HepG2 (cell line): ENCODE measurements around the gene SLF1. TPM values are rescaled to one million over a fixed set of nuclear protein-coding genes. Genes with fewer than 3 reads are reported as not detected.

Experiments used
- ARID2 ChIP-seq: sonication (generic); formaldehyde crosslinking; IDR thresholded peaks from 2 replicates; pipeline ENCODE4 v1.8.1; 2022; ENCODE audit warnings: mild to moderate bottlenecking, missing genetic modification reagents, borderline replicate concordance
- CREB1 ChIP-seq, 2 experiments: fragments of 450-650 bp in 1 of 2; IDR thresholded peaks; 2 replicates each; pipeline ENCODE4 v1.6.1; 2016 to 2017; ENCODE audit warnings: control low read depth in 1 of 2, mild to moderate bottlenecking in 1 of 2, missing compliant biosample characterization in 1 of 2, missing genetic modification characterization in 1 of 2
- DMAP1 ChIP-seq: IDR thresholded peaks from 2 replicates; pipeline ENCODE4 v1.6.1; 2016
- FIP1L1 ChIP-seq: fragments of 200-400 bp; formaldehyde crosslinking; IDR thresholded peaks from 2 replicates; pipeline ENCODE4 v1.6.1; 2018; ENCODE audit warnings: low read depth, mild to moderate bottlenecking, low read length, moderate library complexity, borderline replicate concordance; ENCODE audit not compliant: insufficient read depth
- HOXA5 ChIP-seq: sonication (generic); formaldehyde crosslinking; IDR thresholded peaks from 2 replicates; pipeline ENCODE4 v1.4.0; 2020; ENCODE audit warnings: missing genetic modification reagents
- JARID2 ChIP-seq: sonication (generic); formaldehyde crosslinking; IDR thresholded peaks from 2 replicates; pipeline ENCODE4 v1.8.1; 2023; ENCODE audit warnings: missing genetic modification reagents, inconsistent platforms; ENCODE audit not compliant: insufficient replicate concordance
- KAT7 ChIP-seq: IDR thresholded peaks from 2 replicates; pipeline ENCODE4 v1.6.1; 2018; ENCODE audit warnings: borderline replicate concordance, missing compliant biosample characterization
- KDM5A ChIP-seq: fragments of 200-600 bp; sonication (generic); IDR thresholded peaks from 2 replicates; pipeline ENCODE4 v1.7.0; 2018; ENCODE audit warnings: antibody characterized with exemption, mild to moderate bottlenecking, low read length, borderline replicate concordance
- KLF12 ChIP-seq: sonication (generic); formaldehyde crosslinking; IDR thresholded peaks from 2 replicates; pipeline ENCODE4 v1.4.0; 2020; ENCODE audit warnings: missing genetic modification reagents, borderline replicate concordance
- KMT2A ChIP-seq: sonication (generic); formaldehyde crosslinking; IDR thresholded peaks from 2 replicates; pipeline ENCODE4 v1.4.0; 2020; ENCODE audit warnings: missing genetic modification reagents
- PAWR ChIP-seq: sonication (generic); formaldehyde crosslinking; IDR thresholded peaks from 2 replicates; pipeline ENCODE4 v1.4.0; 2020; ENCODE audit warnings: missing genetic modification reagents, mild to moderate bottlenecking, borderline replicate concordance
- ZBTB7B ChIP-seq: sonication (generic); formaldehyde crosslinking; IDR thresholded peaks from 2 replicates; pipeline ENCODE4 v1.4.0; 2020; ENCODE audit warnings: missing genetic modification reagents
- ZFX ChIP-seq: sonication (generic); formaldehyde crosslinking; IDR thresholded peaks from 2 replicates; pipeline ENCODE4 v1.4.0; 2020; ENCODE audit warnings: mild to moderate bottlenecking, low read depth, missing genetic modification reagents, moderate library complexity
- ZNF136 ChIP-seq: sonication (generic); formaldehyde crosslinking; IDR thresholded peaks from 2 replicates; pipeline ENCODE4 v1.8.1; 2022; ENCODE audit warnings: low read depth, mild to moderate bottlenecking, moderate library complexity, missing genetic modification reagents
- ZNF207 ChIP-seq: fragments of 450-650 bp; IDR thresholded peaks from 2 replicates; pipeline ENCODE4 v1.6.1; 2016; ENCODE audit warnings: antibody characterized with exemption, borderline replicate concordance
- ZNF225 ChIP-seq: sonication (generic); formaldehyde crosslinking; IDR thresholded peaks from 2 replicates; pipeline ENCODE4 v1.4.0; 2020; ENCODE audit warnings: mild to moderate bottlenecking, missing genetic modification reagents
- ZNF235 ChIP-seq: sonication (generic); formaldehyde crosslinking; IDR thresholded peaks from 2 replicates; pipeline ENCODE4 v1.8.1; 2023; ENCODE audit warnings: mild to moderate bottlenecking, missing genetic modification reagents, borderline replicate concordance
- ZNF280B ChIP-seq: sonication (generic); formaldehyde crosslinking; IDR thresholded peaks from 2 replicates; pipeline ENCODE4 v1.5.0; 2020; ENCODE audit warnings: missing genetic modification reagents, mild to moderate bottlenecking, borderline replicate concordance
- ZNF333 ChIP-seq: sonication (generic); formaldehyde crosslinking; IDR thresholded peaks from 2 replicates; pipeline ENCODE4 v1.4.0; 2020; ENCODE audit warnings: mild to moderate bottlenecking, missing genetic modification reagents, borderline replicate concordance
- ZNF451 ChIP-seq: sonication (generic); formaldehyde crosslinking; IDR thresholded peaks from 2 replicates; pipeline ENCODE4 v1.5.0; 2020; ENCODE audit warnings: mild to moderate bottlenecking, missing genetic modification reagents
- ZNF567 ChIP-seq: sonication (generic); formaldehyde crosslinking; IDR thresholded peaks from 2 replicates; pipeline ENCODE4 v1.8.1; 2023; ENCODE audit warnings: mild to moderate bottlenecking, missing genetic modification reagents, borderline replicate concordance
- ZNF576 ChIP-seq: sonication (generic); formaldehyde crosslinking; IDR thresholded peaks from 2 replicates; pipeline ENCODE4 v1.4.0; 2020; ENCODE audit warnings: mild to moderate bottlenecking, missing genetic modification reagents
- ZNF577 ChIP-seq: sonication (generic); formaldehyde crosslinking; IDR thresholded peaks from 2 replicates; pipeline ENCODE4 v1.4.0; 2020; ENCODE audit warnings: mild to moderate bottlenecking, low read depth, missing genetic modification reagents, borderline replicate concordance
- polyA plus RNA-seq, 8 experiments: library from polyadenylated mRNA; depleted of rRNA in 3 of 8; stranded (reverse) in 7 of 8; unstranded in 1 of 8; fragments of >200 nt; fragmentation: Illumina TruSeq in 4 of 8; extraction: Trizol in 4 of 8; gene quantifications; 2 replicates each; pipeline versions ENCODE4 v1.2.1 to v1.2.3, GENCODE V29; 2011 to 2016; ENCODE audit warnings: low read depth in 4 of 8, missing spikeins in 1 of 8, mixed read lengths in 1 of 8; ENCODE audit not compliant: insufficient read depth in 1 of 8
- total RNA-seq, 5 experiments: library from RNA; depleted of rRNA; stranded (reverse); fragments of >200 nt; fragmentation: Illumina TruSeq; extraction: Trizol; gene quantifications; 2 replicates each; pipeline ENCODE4 v1.2.3, GENCODE V29; 2016; ENCODE audit warnings: low read depth in 1 of 5
- TF ChIP-seq, protein P1 (sequence below): sonication (generic); formaldehyde crosslinking; IDR thresholded peaks from 2 replicates; pipeline ENCODE4 v1.5.0; 2020; ENCODE audit warnings: mild to moderate bottlenecking, missing genetic modification reagents

SLF1 gene
- total and polyA plus RNA-seq, 2 of the 13 experiments (the other 11 are each of a cell fraction or from before 2014, with no cell fraction given) = 2.1 to 9.1 TPM

DNA sequence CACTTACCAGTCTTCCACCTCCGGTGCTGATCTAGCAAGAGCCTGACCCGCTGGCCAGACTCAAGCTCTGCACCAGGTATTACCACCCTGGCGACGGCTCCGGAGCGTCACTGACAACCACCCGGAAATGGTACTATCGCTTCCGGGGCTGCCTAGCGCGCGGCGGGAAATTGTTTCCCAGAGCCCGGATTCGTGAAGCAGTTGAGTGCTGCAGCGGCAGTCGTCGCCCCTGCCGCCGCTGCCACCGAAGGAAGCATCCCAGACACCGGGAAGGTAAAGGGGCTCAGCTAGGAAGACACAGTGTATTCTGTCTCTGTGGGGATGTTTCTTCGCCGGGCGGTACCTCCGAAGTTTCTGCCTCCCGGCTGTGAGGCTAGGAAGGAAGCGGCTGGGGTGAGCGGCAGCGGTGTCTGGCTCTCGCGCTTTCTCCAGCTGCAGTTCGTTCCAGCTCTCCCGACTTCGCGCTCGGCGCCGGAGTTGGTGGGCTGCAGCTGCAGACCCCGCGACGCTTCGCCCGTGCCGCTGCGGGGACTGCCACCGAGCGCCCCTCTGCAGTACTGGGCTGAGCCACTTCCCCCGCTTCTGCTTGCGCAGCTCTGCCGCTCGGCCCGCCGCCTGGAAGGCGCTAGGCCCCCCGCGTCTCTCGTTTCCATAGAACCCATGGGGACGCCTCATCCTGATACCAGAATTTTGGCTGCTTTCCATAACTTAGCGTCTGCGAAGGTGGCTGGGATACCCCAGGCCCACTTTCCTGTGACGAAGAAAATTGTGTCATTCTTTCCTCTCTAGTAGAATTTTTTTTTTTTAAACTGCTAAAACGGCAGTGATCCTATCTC, at the start of gene SLF1, which contains the start of gene KIAA0825 (continued):
- TF ChIP-seq ZNF280B (CRISPR knock-in tag) (0 out of 2 replicates have a peak, but pooled peaks have one; percentile 39), HOXA5 (CRISPR knock-in tag) (peak; percentile 28; the same call in 1 of the 2 replicates), KMT2A (CRISPR knock-in tag) (peak; percentile 100), DMAP1 (peak; percentile 80; the same call in 1 of the 2 replicates), ZNF333 (CRISPR knock-in tag) (0 out of 2 replicates have a peak, but pooled peaks have one; percentile 43), FIP1L1 (no peak), ZNF207 (no peak), ZNF577 (0 out of 2 replicates have a peak, but pooled peaks have one; percentile 41), ZNF235 (CRISPR knock-in tag) (no peak), ZNF136 (CRISPR knock-in tag) (0 out of 2 replicates have a peak, but pooled peaks have one; percentile 44), ZBTB7B (CRISPR knock-in tag) (0 out of 2 replicates have a peak, but pooled peaks have one; percentile 35), ZNF225 (0 out of 2 replicates have a peak, but pooled peaks have one; percentile 33), ZNF567 (no peak), ZFX (peak; percentile 79), CREB1 (IDR thresholded peaks at IDR 0.05) (0 out of 2 replicates have a peak, but pooled peaks have one; percentile 50), CREB1 (CRISPR knock-in tag; IDR thresholded peaks at IDR 0.05) (peak; percentile 70), KDM5A (peak; percentile 81), KAT7 (CRISPR knock-in tag) (peak; percentile 77; the same call in 1 of the 2 replicates), ARID2 (0 out of 2 replicates have a peak, but pooled peaks have one; percentile 43), ZNF451 (CRISPR knock-in tag) (no peak; the same call in 1 of the 2 replicates), PAWR (CRISPR knock-in tag) (0 out of 2 replicates have a peak, but pooled peaks have one; percentile 63), ZNF576 (CRISPR knock-in tag) (no peak), KLF12 (CRISPR knock-in tag) (no peak), JARID2 (CRISPR knock-in tag) (no peak)
- TF ChIP-seq, protein P1, sequence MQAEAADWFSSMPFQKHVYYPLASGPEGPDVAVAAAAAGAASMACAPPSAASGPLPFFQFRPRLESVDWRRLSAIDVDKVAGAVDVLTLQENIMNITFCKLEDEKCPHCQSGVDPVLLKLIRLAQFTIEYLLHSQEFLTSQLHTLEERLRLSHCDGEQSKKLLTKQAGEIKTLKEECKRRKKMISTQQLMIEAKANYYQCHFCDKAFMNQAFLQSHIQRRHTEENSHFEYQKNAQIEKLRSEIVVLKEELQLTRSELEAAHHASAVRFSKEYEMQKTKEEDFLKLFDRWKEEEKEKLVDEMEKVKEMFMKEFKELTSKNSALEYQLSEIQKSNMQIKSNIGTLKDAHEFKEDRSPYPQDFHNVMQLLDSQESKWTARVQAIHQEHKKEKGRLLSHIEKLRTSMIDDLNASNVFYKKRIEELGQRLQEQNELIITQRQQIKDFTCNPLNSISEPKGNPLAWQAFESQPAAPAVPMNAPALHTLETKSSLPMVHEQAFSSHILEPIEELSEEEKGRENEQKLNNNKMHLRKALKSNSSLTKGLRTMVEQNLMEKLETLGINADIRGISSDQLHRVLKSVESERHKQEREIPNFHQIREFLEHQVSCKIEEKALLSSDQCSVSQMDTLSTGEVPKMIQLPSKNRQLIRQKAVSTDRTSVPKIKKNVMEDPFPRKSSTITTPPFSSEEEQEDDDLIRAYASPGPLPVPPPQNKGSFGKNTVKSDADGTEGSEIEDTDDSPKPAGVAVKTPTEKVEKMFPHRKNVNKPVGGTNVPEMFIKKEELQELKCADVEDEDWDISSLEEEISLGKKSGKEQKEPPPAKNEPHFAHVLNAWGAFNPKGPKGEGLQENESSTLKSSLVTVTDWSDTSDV = peak; percentile 42; the same call in 1 of the 2 replicates
